Epidermal melanocyte (primary cell): ENCODE measurements around the gene MYEOV.

Experiments used
- DNase-seq: peaks from one replicate; pipeline ENCODE4 v3.0.0; 2011; ENCODE audit warnings: low spot score; ENCODE audit not compliant: insufficient read length

MYEOV gene

GRCh38 chr11:69293819-69294505 lies at the start of gene MYEOV:
MYEOV (plus strand) TSS chr11:69294155; CDS start chr11:69295355, 1,200 bp downstream.
- no peak for DNase-seq

- DNase-seq = no peak
Observed at GRCh38 chr11:69244266-69244665, 49.7 kb upstream of the MYEOV start.

- DNase-seq = no peak
Observed at GRCh38 chr11:69245041-69245440, 48.9 kb upstream of the MYEOV start.

- no peak for DNase-seq
Observed at GRCh38 chr11:69245491-69246345, 48.2 kb upstream of the MYEOV start.

GRCh38 chr11:69249311-69250185 lies 44.4 kb upstream of the MYEOV start:
- no peak for DNase-seq

GRCh38 chr11:69250186-69251056 lies 43.5 kb upstream of the MYEOV start:
- DNase-seq = no peak

GRCh38 chr11:69251057-69251393 lies 42.9 kb upstream of the MYEOV start:
- no peak for DNase-seq

- DNase-seq = no peak
Observed at GRCh38 chr11:69251639-69252489, 42.1 kb upstream of the MYEOV start.

- no peak for DNase-seq
Observed at GRCh38 chr11:69252490-69252837, 41.5 kb upstream of the MYEOV start.

- no peak for DNase-seq
Observed at GRCh38 chr11:69253028-69253427, 40.9 kb upstream of the MYEOV start.

- no peak for DNase-seq
Observed at GRCh38 chr11:69257134-69257533, 36.8 kb upstream of the MYEOV start.

GRCh38 chr11:69257838-69258658 lies 35.9 kb upstream of the MYEOV start:
- DNase-seq = no peak

- DNase-seq = no peak
Observed at GRCh38 chr11:69259096-69259495, 34.9 kb upstream of the MYEOV start.

- DNase-seq = no peak
Observed at GRCh38 chr11:69260622-69261021, 33.3 kb upstream of the MYEOV start.

- no peak for DNase-seq
Observed at GRCh38 chr11:69261116-69261515, 32.8 kb upstream of the MYEOV start.

GRCh38 chr11:69262918-69263735 lies 30.8 kb upstream of the MYEOV start:
- DNase-seq = no peak

GRCh38 chr11:69263736-69264052 lies 30.3 kb upstream of the MYEOV start:
- no peak for DNase-seq

GRCh38 chr11:69264486-69264885 lies 29.5 kb upstream of the MYEOV start:
- no peak for DNase-seq

GRCh38 chr11:69265210-69265609 lies 28.7 kb upstream of the MYEOV start:
- DNase-seq = no peak
